ENCODE results near the gene DUSP1. TPM values are rescaled to one million over a fixed set of nuclear protein-coding genes. Genes with fewer than 3 reads are reported as not detected.

Gene DUSP1
- total and polyA plus RNA-seq, 2 experiments from 2014 or later, result 547 to 583 TPM

GRCh38 chr5:172758834-172759149 lies 12.2 kb downstream of the DUSP1 start:
- peak overlapping the region; percentile 47 for H3K27ac ChIP-seq
- no peaks in the 10 kb centered on the region for H3K9me2 ChIP-seq (replicated peaks; ENCODE audit: insufficient read depth)
- no peaks in the 10 kb centered on the region for H3K27me3 ChIP-seq
- 83% methylated on average over 6 of the region's 6 CpGs for WGBS (ENCODE audit: low lambda C conversion rate, missing lambda C conversion rate)
- no peak for DNase-seq (ENCODE audit: low spot score)
- TF ChIP-seq EZH2 (IDR thresholded peaks at IDR 0.05; ENCODE audit: borderline replicate concordance), result no peak
- H3K79me2 ChIP-seq, result no peaks in the 10 kb centered on the region
- H3K4me1 ChIP-seq (ENCODE audit: insufficient read depth), result no peaks in the 10 kb centered on the region
- no peaks in the 10 kb centered on the region for H3K9me3 ChIP-seq (ENCODE audit: low read depth)
- no peaks in the 10 kb centered on the region for H4K20me1 ChIP-seq (ENCODE audit: insufficient read depth, poor library complexity, severe bottlenecking)
- no peak overlapping the region for H3K4me2 ChIP-seq
- no peak overlapping the region for H2AFZ ChIP-seq
- H3K4me3 ChIP-seq, result no peak overlapping the region
- no peaks in the 10 kb centered on the region for H3K36me3 ChIP-seq (replicated peaks; ENCODE audit: insufficient read depth, low read depth)

- no peaks in the 10 kb centered on the region for H4K20me1 ChIP-seq (ENCODE audit: insufficient read depth, poor library complexity, severe bottlenecking)
- TF ChIP-seq CTCF (IDR thresholded peaks at IDR 0.05; ENCODE audit: poor library complexity) (no peak), EZH2 (IDR thresholded peaks at IDR 0.05; ENCODE audit: borderline replicate concordance) (no peak), EZH2phosphoT487 (IDR thresholded peaks at IDR 0.05; ENCODE audit: low read depth, severe bottlenecking, unreplicated experiment) (no peak)
- H3K79me2 ChIP-seq, result no peaks in the 10 kb centered on the region
- H3K9me3 ChIP-seq (ENCODE audit: low read depth), result no peaks in the 10 kb centered on the region
- H3K4me1 ChIP-seq (ENCODE audit: insufficient read depth), result no peaks in the 10 kb centered on the region
- 63% methylated on average over 19 of the region's 19 CpGs for WGBS (ENCODE audit: low lambda C conversion rate, missing lambda C conversion rate)
- no peaks in the 10 kb centered on the region for H3K36me3 ChIP-seq (replicated peaks; ENCODE audit: insufficient read depth, low read depth)
- no peaks in the 10 kb centered on the region for H3K9me2 ChIP-seq (replicated peaks; ENCODE audit: insufficient read depth)
- peak overlapping the region; percentile 62 for H3K27ac ChIP-seq
- H2AFZ ChIP-seq, result no peak overlapping the region
- no peak overlapping the region for H3K4me3 ChIP-seq
- DNase-seq (ENCODE audit: low spot score), result peak; percentile 67
- no peak overlapping the region for H3K4me2 ChIP-seq
- H3K27me3 ChIP-seq, result no peaks in the 10 kb centered on the region
These were observed 12.7 kb downstream of the DUSP1 start for GRCh38 chr5:172758077-172758833.

GRCh38 chr5:172757394-172758010 lies 13.5 kb downstream of the DUSP1 start:
- no peak overlapping the region for H3K4me2 ChIP-seq
- H2AFZ ChIP-seq, result no peak overlapping the region
- no peaks in the 10 kb centered on the region for H3K79me2 ChIP-seq
- H3K27me3 ChIP-seq, result no peaks in the 10 kb centered on the region
- WGBS (ENCODE audit: low lambda C conversion rate, missing lambda C conversion rate), result 91% methylated on average over 9 of the region's 9 CpGs
- H3K9me3 ChIP-seq (ENCODE audit: low read depth), result no peaks in the 10 kb centered on the region
- no peaks in the 10 kb centered on the region for H3K36me3 ChIP-seq (replicated peaks; ENCODE audit: insufficient read depth, low read depth)
- H4K20me1 ChIP-seq (ENCODE audit: insufficient read depth, poor library complexity, severe bottlenecking), result no peaks in the 10 kb centered on the region
- peak overlapping the region; percentile 62 for H3K27ac ChIP-seq
- DNase-seq (ENCODE audit: low spot score), result no peak
- H3K4me1 ChIP-seq (ENCODE audit: insufficient read depth), result no peaks in the 10 kb centered on the region
- TF ChIP-seq EZH2phosphoT487 (IDR thresholded peaks at IDR 0.05; ENCODE audit: low read depth, severe bottlenecking, unreplicated experiment) (no peak), EZH2 (IDR thresholded peaks at IDR 0.05; ENCODE audit: borderline replicate concordance) (no peak), CTCF (IDR thresholded peaks at IDR 0.05; ENCODE audit: poor library complexity) (no peak)
- no peak overlapping the region for H3K4me3 ChIP-seq
- no peaks in the 10 kb centered on the region for H3K9me2 ChIP-seq (replicated peaks; ENCODE audit: insufficient read depth)

- Histone ChIP-seq H3K79me2 (no peaks in the 10 kb centered on the region), H3K36me3 (replicated peaks; ENCODE audit: insufficient read depth, low read depth) (no peaks in the 10 kb centered on the region), H3K4me3 (no peak overlapping the region), H3K27ac (no peak overlapping the region), H3K9me3 (ENCODE audit: low read depth) (no peaks in the 10 kb centered on the region), H3K9me2 (replicated peaks; ENCODE audit: insufficient read depth) (no peaks in the 10 kb centered on the region), H2AFZ (no peak overlapping the region), H3K4me2 (no peak overlapping the region), H4K20me1 (ENCODE audit: insufficient read depth, poor library complexity, severe bottlenecking) (no peaks in the 10 kb centered on the region), H3K4me1 (ENCODE audit: insufficient read depth) (no peaks in the 10 kb centered on the region), H3K27me3 (no peaks in the 10 kb centered on the region)
- no peak for TF ChIP-seq CTCF (IDR thresholded peaks at IDR 0.05; ENCODE audit: poor library complexity)
- no peak for TF ChIP-seq EZH2 (IDR thresholded peaks at IDR 0.05; ENCODE audit: borderline replicate concordance)
- TF ChIP-seq EZH2phosphoT487 (IDR thresholded peaks at IDR 0.05; ENCODE audit: low read depth, severe bottlenecking, unreplicated experiment), result no peak
- no peak for DNase-seq (ENCODE audit: low spot score)
- 82% methylated on average over 10 of the region's 10 CpGs for WGBS (ENCODE audit: low lambda C conversion rate, missing lambda C conversion rate)
These were observed 14.1 kb downstream of the DUSP1 start for GRCh38 chr5:172756764-172757393.

Data from hepatocyte (in vitro differentiated cells).